Heart right ventricle (tissue), 16 donors: Measurements from ENCODE around the gene SCN4B. TPM values are rescaled to one million over a fixed set of nuclear protein-coding genes. Genes with fewer than 3 reads are reported as not detected.
A peak's percentile ranks its signal among the peaks of the same experiment; 100 is the strongest.

Source experiments
- ATAC-seq, 8 donors: fragments of 200-7000 bp; cut with Tn5 transposase; one replicate each; pipeline ENCODE4 v1.9.1; 2020; ENCODE audit warnings: mild to moderate bottlenecking in 8 of 8, moderate library complexity in 8 of 8, moderate number of reproducible peaks in 1 of 8
- DNase-seq, 2 donors: peaks; one replicate each; pipeline ENCODE4 v3.0.0-alpha.2; 2020
- H3K27ac ChIP-seq, 10 donors: fragments of 200-600 bp; sonication (generic) in 2 of 10; one replicate each; pipeline versions ENCODE4 v1.5.0 to v1.8.0; 2020 to 2022; ENCODE audit warnings: mild to moderate bottlenecking in 3 of 10
- H3K27me3 ChIP-seq, 7 donors: fragments of 200-600 bp; one replicate each; pipeline ENCODE4 v1.8.0; 2021 to 2022; ENCODE audit warnings: mild to moderate bottlenecking in 2 of 7
- H3K36me3 ChIP-seq, 9 donors: fragments of 200-600 bp; sonication (generic) in 1 of 9; one replicate each; pipeline versions ENCODE4 v1.5.0 to v1.8.0; 2020 to 2022; ENCODE audit warnings: mild to moderate bottlenecking in 2 of 9
- H3K4me1 ChIP-seq, 9 donors: fragments of 200-600 bp; sonication (generic) in 1 of 9; one replicate each; pipeline versions ENCODE4 v1.5.0 to v1.8.0; 2020 to 2022; ENCODE audit warnings: mild to moderate bottlenecking in 4 of 9
- H3K4me3 ChIP-seq, 10 donors: fragments of 200-600 bp; sonication (generic) in 2 of 10; one replicate each; pipeline versions ENCODE4 v1.5.0 to v1.8.0; 2020 to 2022; ENCODE audit warnings: mild to moderate bottlenecking in 7 of 10, moderate library complexity in 2 of 10
- H3K9me3 ChIP-seq, 11 donors: fragments of 200-600 bp in 10 of 11; sonication (generic) in 2 of 11; one replicate each; pipeline versions ENCODE4 v1.5.0 to v1.8.0; 2013 to 2022; ENCODE audit warnings: mild to moderate bottlenecking in 2 of 11, control low read depth in 1 of 11, moderate library complexity in 1 of 11
- CTCF ChIP-seq, 9 donors: fragments of 200-600 bp; sonication (generic) in 2 of 9; IDR thresholded peaks; one replicate each; pipeline versions ENCODE4 v1.5.0 to v1.8.0; 2021 to 2022; ENCODE audit warnings: antibody characterized with exemption in 9 of 9, mild to moderate bottlenecking in 5 of 9, moderate library complexity in 1 of 9
- WGBS, 2 donors: extraction: QIAGEN DNeasy Blood & Tissue Kit; methylation state at CpG; one replicate each; pipeline ENCODE4 v1.1.7; 2013; ENCODE audit warnings: inconsistent platforms in 1 of 2; 5-methylcytosine and 5-hydroxymethylcytosine counted together
- intact Hi-C, 10 donors: fragments of 100-400 bp; cut with DNase I; formaldehyde crosslinking; loops; one replicate each; pipeline versions ENCODE4 v1.11.1 to v1.14.2; 2022
- polyA plus RNA-seq, 2 donors: library from polyadenylated mRNA; stranded (reverse); fragments of 200-250 nt; gene quantifications; one replicate each; pipeline ENCODE4 v1.2.3, GENCODE V29; 2013
- total RNA-seq, 10 donors: library from RNA; stranded (reverse); fragmentation: NEBNext Ultra II Directional in 3 of 10; extraction: Animal tissue kit (Norgen Biotek cat#: 25700) in 3 of 10; gene quantifications; one replicate each; pipeline versions ENCODE4 v1.2.1 to v1.2.4, GENCODE V29; 2021 to 2023
- donor health status: Arrhythmogenic right ventricular cardiomyopathy.
- donor health status: ischemic (EF 13 %, LVEDD 7.1; RV severe dilation, severe dysfunction).
- donor health status: healthy with polysubstance abuse.
- donor health status: DM: no; HTN: yes; CAD: no.
- donor health status: DM: no; HTN: no; CAD: no.
- donor health status: ischemic (EF 25% LVEDD 6.9; RV normal size, moderate dysfunction).
- donor health status: ischemic (EF 25% LVEDD 5.7; RV mildly dilated, moderate dysfunction).
- donor health status: healthy.
- donor health status: DM: yes; HTN: yes; CAD: no.
- donor health status: Ischemic cardiomyopathy.
- donor health status: ischemic (EF 35%, LVEDD 5.7; RV mildly dilated, moderate dysfunction).
- donor health status: nonischemic (EF 11% LVEDD 7.7; RV severe dilation, severe dysfunction).
- donor health status: DM: yes; HTN: yes; CAD: no.
- donor health status: PGD.
- donor health status: ischemic (EF 29% LVEDD 5.4; RV normal size, mild dysfunction).
- donor health status: nonischemic (EF 23%, LVEDD 6.1; RV moderate dilation, normal function).

Gene SCN4B
- total and polyA plus RNA-seq, 12 donors, result 5.4 to 17.5 (median 9.2) TPM

GRCh38 chr11:118148856-118149255 is 3.8 kb downstream of the SCN4B start:
- peaks cover 0 to 60% (median 20%) of the 10 kb centered on the region in 7 donors for H3K27me3 ChIP-seq
- no peaks in the 10 kb centered on the region for H3K9me3 ChIP-seq
- intact Hi-C loops, result loop anchor here in 6 of 10 donors (5.0 to 10.0 kb wide), 6 partner anchors 33 to 338 kb away; partner anchors contain the start of gene UBE4A (in 2 of the 6)
- DNase-seq (no peak), ATAC-seq (no peak)
- TF ChIP-seq CTCF (IDR thresholded peaks at IDR 0.05), result no peak
- H3K4me3 ChIP-seq, result no peak overlapping the region
- H3K27ac ChIP-seq, result peak overlapping the region in 6 of 10 donors; percentile 40 to 84 (median 80)
- WGBS, 2 donors, result 72 to 74% methylated on average over 2 of the region's 2 CpGs
- peaks cover 0 to 68% (median 34%) of the 10 kb centered on the region in 9 donors for H3K4me1 ChIP-seq
- H3K36me3 ChIP-seq, result no peaks in the 10 kb centered on the region

GRCh38 chr11:118148240-118148639 is 4.4 kb downstream of the SCN4B start:
- DNase-seq (no peak), ATAC-seq (no peak)
- 74 to 83% methylated on average over 8 of the region's 8 CpGs for WGBS, 2 donors
- Histone ChIP-seq H3K36me3 (no peaks in the 10 kb centered on the region), H3K4me1 (peaks cover 0 to 68% (median 32%) of the 10 kb centered on the region in 9 donors), H3K9me3 (no peaks in the 10 kb centered on the region), H3K27ac (peak overlapping the region in 7 of 10 donors; percentile 40 to 84 (median 80)), H3K4me3 (peak overlapping the region in 2 of 10 donors; percentile 11 to 17), H3K27me3 (peaks cover 0 to 54% (median 14%) of the 10 kb centered on the region in 7 donors)
- intact Hi-C loops, result loop anchor here in 6 of 10 donors (5.0 to 10.0 kb wide), 6 partner anchors 34 to 339 kb away; partner anchors contain the start of gene UBE4A (in 2 of the 6)
- no peak for TF ChIP-seq CTCF (IDR thresholded peaks at IDR 0.05)

- no peak for TF ChIP-seq CTCF (IDR thresholded peaks at IDR 0.05)
- Histone ChIP-seq H3K27ac (peak overlapping the region in 6 of 10 donors; percentile 40 to 84 (median 80)), H3K4me3 (no peak overlapping the region), H3K27me3 (peaks cover 0 to 47% (median 10%) of the 10 kb centered on the region in 7 donors), H3K4me1 (peaks cover 0 to 64% (median 32%) of the 10 kb centered on the region in 9 donors), H3K9me3 (no peaks in the 10 kb centered on the region), H3K36me3 (peaks cover 0 to 1% (median 0%) of the 10 kb centered on the region in 9 donors)
- ATAC-seq (no peak), DNase-seq (no peak)
- WGBS, 2 donors, result 61 to 62% methylated on average over 3 of the region's 3 CpGs
- intact Hi-C loops, result loop anchor here in 7 of 10 donors (2.0 to 10.0 kb wide), 7 partner anchors 23 to 340 kb away; partner anchors contain the start of gene UBE4A (in 2 of the 7)
These were observed 5.1 kb downstream of the SCN4B start for GRCh38 chr11:118147502-118147901.

- H3K36me3 ChIP-seq, result peaks cover 0 to 10% (median 0%) of the 10 kb centered on the region in 9 donors
- H3K27me3 ChIP-seq, result peaks cover 0 to 41% (median 4%) of the 10 kb centered on the region in 7 donors
- ATAC-seq (no peak), DNase-seq (no peak)
- WGBS, 2 donors, result 82 to 88% methylated on average over 6 of the region's 6 CpGs
- intact Hi-C loops, result loop anchor here in 7 of 10 donors (2.0 to 10.0 kb wide), 7 partner anchors 24 to 341 kb away; partner anchors contain the start of gene UBE4A (in 2 of the 7)
- no peak for TF ChIP-seq CTCF (IDR thresholded peaks at IDR 0.05)
- H3K4me3 ChIP-seq, result peak overlapping the region in 1 of 10 donors; percentile 66
- peak overlapping the region in 7 of 10 donors; percentile 35 to 84 (median 80) for H3K27ac ChIP-seq
- no peaks in the 10 kb centered on the region for H3K9me3 ChIP-seq
- peaks cover 0 to 58% (median 30%) of the 10 kb centered on the region in 9 donors for H3K4me1 ChIP-seq
These were observed 6.1 kb downstream of the SCN4B start for GRCh38 chr11:118146554-118146953.
